Ascending aorta (tissue), 2 donors: ENCODE data around the gene SCUBE3. TPM values are rescaled to one million over a fixed set of nuclear protein-coding genes. Genes with fewer than 3 reads are reported as not detected.

ENCODE experiments used
- DNase-seq, 2 donors: peaks; one replicate each; pipeline ENCODE4 v3.0.0-alpha.2; 2019; ENCODE audit warnings: low spot score in 2 of 2
- H3K27ac ChIP-seq, 2 donors: fragments of 200-600 bp; sonication (generic); one replicate each; pipeline ENCODE4 v1.5.1; 2016 to 2017; ENCODE audit warnings: mild to moderate bottlenecking in 1 of 2
- H3K27me3 ChIP-seq: fragments of 200-600 bp; sonication (generic); one replicate; pipeline ENCODE4 v1.5.1; 2017
- H3K36me3 ChIP-seq, 2 donors: fragments of 200-600 bp; sonication (generic); one replicate each; pipeline ENCODE4 v1.5.1; 2016
- H3K4me1 ChIP-seq, 2 donors: fragments of 200-600 bp; sonication (generic); one replicate each; pipeline ENCODE4 v1.5.1; 2016 to 2017; ENCODE audit warnings: mild to moderate bottlenecking in 1 of 2
- H3K4me3 ChIP-seq, 2 donors: fragments of 200-600 bp; sonication (generic); one replicate each; pipeline ENCODE4 v1.5.1; 2016 to 2017; ENCODE audit warnings: mild to moderate bottlenecking in 1 of 2
- H3K9me3 ChIP-seq, 2 donors: fragments of 200-600 bp; sonication (generic); one replicate each; pipeline ENCODE4 v1.5.1; 2016
- CTCF ChIP-seq, 3 experiments: fragments of 200-600 bp in 2 of 3; fragments of 450-650 bp in 1 of 3; sonication (generic) in 2 of 3; IDR thresholded peaks; one replicate each; pipeline ENCODE4 v1.5.1; 2016 to 2019; ENCODE audit warnings: antibody characterized with exemption in 3 of 3, mild to moderate bottlenecking in 1 of 3, moderate library complexity in 1 of 3
- intact Hi-C: fragments of 100-400 bp; cut with DNase I; formaldehyde crosslinking; loops from one replicate; pipeline ENCODE4 v1.15.1; 2023
- total RNA-seq: library from RNA; depleted of rRNA; stranded (reverse); fragments of >200 nt; gene quantifications from one replicate; pipeline ENCODE4 v1.1.0, GENCODE V29; 2016

The SCUBE3 gene
- total RNA-seq, 1 donor from 2014 or later = 29.5 TPM

DNA sequence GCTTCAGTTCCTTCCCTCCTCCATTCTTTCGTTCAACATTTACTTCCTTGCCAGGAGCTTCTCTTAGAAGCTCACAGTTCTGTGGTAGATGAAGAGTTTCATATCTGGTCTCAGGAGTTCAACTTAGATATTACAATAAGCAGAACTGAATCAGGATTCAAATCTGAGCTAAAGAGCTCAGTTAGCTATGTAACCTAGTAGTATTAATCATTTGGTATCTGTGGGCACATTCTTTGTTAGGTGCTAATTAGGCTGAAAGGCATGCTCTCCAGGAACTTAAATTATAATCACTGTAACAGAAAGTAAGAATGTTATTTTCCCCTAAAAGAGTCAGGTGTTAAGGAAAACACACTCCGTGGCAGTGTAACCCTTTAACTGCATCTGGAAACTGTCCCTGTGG is 54.1 kb downstream of the SCUBE3 start:
- H3K4me1 ChIP-seq = peaks cover 0 to 3% of the 10 kb centered on the region in 2 donors
- H3K4me3 ChIP-seq = no peak overlapping the region
- H3K9me3 ChIP-seq = no peaks in the 10 kb centered on the region
- H3K36me3 ChIP-seq = no peaks in the 10 kb centered on the region
- H3K27ac ChIP-seq = no peak overlapping the region
- no peaks in the 10 kb centered on the region for H3K27me3 ChIP-seq
- intact Hi-C loops = no loop called here
- DNase-seq = no peak
- TF ChIP-seq CTCF (IDR thresholded peaks at IDR 0.05) = no peak

DNA sequence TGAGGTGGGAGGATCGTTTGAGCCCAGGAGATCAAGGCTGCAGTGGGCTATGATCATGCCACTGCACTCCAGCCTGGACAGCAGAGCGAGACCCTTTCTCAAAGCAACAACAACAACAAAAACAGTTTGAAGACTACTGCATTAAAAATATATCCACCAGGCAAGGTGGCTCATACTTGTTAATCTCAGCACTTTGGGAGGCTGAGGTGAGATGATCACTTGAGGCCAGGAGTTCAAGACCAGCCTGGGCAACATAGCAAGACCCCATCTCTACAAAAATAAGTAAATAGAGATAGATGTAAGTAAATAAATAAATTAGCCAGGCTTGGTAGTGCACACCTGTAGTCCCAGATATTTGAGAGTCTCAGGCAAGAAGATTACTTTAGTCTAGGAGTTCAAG is 58.2 kb downstream of the SCUBE3 start:
- TF ChIP-seq CTCF (IDR thresholded peaks at IDR 0.05) = no peak
- intact Hi-C loops = no loop called here
- DNase-seq = no peak

DNA sequence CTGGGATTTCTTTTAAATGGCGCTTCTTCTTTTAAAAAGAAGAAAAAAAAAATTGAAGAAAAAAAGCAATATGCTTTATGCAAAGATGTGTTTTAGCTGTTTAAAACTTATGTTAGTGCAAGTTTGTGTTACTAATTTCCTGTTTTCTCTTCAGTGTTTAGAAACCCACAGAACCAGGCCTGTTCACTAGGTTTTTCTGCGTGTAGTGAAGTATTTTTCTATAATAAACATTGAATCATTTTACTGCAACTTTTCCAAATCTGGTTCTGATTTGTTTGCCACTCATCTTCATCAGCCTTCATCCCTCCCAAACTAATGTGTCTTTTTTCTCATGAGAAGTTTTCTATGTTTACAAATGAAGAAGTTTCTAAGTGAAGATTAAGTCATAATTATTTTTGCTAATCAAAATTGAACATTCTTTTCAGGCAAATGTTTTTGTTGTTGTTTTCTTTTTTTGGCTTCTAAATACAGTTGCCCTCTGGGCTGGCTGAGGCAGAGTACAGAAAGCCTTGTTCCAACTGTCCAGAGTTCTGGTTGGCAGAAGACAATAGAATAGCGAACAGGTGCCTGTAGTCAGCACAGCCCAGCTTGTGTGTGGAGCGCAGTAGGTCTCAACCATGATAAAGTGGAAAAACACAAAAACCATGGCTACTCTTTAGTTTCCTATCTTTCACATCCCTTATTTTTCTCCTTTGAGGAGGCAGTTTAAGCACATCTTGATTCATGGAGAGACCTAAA is 60.2 kb downstream of the SCUBE3 start:
- H3K4me3 ChIP-seq = no peak overlapping the region
- no peak for DNase-seq
- H3K27ac ChIP-seq = peak overlapping the region; percentile 74 to 81
- H3K4me1 ChIP-seq = peaks cover 7 to 21% of the 10 kb centered on the region in 2 donors
- intact Hi-C loops = no loop called here
- H3K27me3 ChIP-seq = no peaks in the 10 kb centered on the region
- TF ChIP-seq CTCF (IDR thresholded peaks at IDR 0.05) = no peak
- H3K36me3 ChIP-seq = no peaks in the 10 kb centered on the region
- no peaks in the 10 kb centered on the region for H3K9me3 ChIP-seq

More for the DNA sequence above, 58.2 kb downstream of the SCUBE3 start:
- Histone ChIP-seq H3K4me3 (no peak overlapping the region), H3K4me1 (peaks cover 7 to 21% of the 10 kb centered on the region in 2 donors), H3K27ac (no peak overlapping the region), H3K27me3 (no peaks in the 10 kb centered on the region), H3K36me3 (no peaks in the 10 kb centered on the region), H3K9me3 (no peaks in the 10 kb centered on the region)

DNA sequence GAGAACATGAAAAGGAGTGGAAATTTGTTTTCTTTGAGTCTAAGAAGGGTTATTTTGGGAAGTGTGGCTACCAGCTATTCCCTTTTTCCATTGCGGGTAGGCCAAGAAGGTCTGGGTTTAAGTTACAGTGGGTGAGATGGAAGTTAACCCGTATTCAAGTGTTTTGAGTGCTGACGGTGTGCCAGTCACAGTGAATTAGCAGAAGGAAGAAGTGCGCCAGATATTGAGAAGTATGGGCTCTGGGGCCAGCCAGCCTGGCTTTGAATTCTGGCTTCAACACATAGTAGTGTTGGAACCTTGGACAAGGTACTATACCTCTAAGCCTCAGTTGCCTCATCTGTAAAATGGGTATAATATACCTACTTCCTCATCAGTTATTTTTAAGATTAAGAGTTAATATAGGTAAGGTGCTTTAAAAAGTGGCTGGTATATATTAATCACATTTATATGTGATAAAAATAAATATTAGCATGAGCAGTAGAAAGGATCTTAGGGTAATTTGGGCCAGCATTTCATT is 62.0 kb downstream of the SCUBE3 start:
- TF ChIP-seq CTCF (IDR thresholded peaks at IDR 0.05) = no peak
- intact Hi-C loops = no loop called here
- Histone ChIP-seq H3K4me1 (peaks cover 7 to 21% of the 10 kb centered on the region in 2 donors), H3K36me3 (no peaks in the 10 kb centered on the region), H3K27ac (peak overlapping the region; percentile 74 to 81), H3K9me3 (no peaks in the 10 kb centered on the region), H3K4me3 (peak overlapping the region in 1 of 2 donors; percentile 37), H3K27me3 (no peaks in the 10 kb centered on the region)
- DNase-seq = no peak

DNA sequence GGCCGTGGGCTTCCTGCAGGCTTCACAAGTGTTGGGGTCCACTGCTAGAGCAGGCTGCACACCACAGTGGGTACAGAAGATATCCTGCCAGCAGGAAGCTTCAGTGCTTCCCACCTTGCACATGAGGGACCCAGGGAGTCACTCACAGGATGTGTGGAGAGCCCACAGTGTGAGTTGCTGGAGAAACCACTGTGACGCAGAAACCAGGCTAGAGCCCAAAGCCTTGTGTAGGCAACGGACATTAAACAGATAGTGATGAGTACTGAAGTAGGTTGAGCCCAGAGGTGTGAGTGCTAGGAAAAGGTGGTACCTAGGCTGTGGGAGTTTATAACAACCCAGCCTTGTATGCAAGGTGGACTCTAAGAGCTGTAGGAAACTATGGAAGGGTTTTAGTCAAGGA is 65.0 kb downstream of the SCUBE3 start:
- Histone ChIP-seq H3K27ac (no peak overlapping the region), H3K9me3 (no peaks in the 10 kb centered on the region), H3K27me3 (no peaks in the 10 kb centered on the region), H3K36me3 (peaks cover 10 to 27% of the 10 kb centered on the region in 2 donors), H3K4me1 (peaks cover 7 to 21% of the 10 kb centered on the region in 2 donors), H3K4me3 (no peak overlapping the region)
- no peak for DNase-seq
- TF ChIP-seq CTCF (IDR thresholded peaks at IDR 0.05) = no peak
- intact Hi-C loops = no loop called here
